Measurements from ENCODE around the gene SIX5. TPM values are rescaled to one million over a fixed set of nuclear protein-coding genes. Genes with fewer than 3 reads are reported as not detected.
"Not testable (repeated sequence)": the region's sequence is repeated elsewhere in the genome, so short reads cannot be mapped to it uniquely, and the experiment has no call there.

Gene SIX5
- total RNA-seq, 1 donor from 2014 or later = 11.7 TPM

GRCh38 chr19:45753548-45753947, 15.5 kb downstream of the SIX5 start:
- no peak for DNase-seq

- DNase-seq = no peak
Observed at GRCh38 chr19:45752639-45753038, 16.4 kb downstream of the SIX5 start.

GRCh38 chr19:45751483-45751882, 17.6 kb downstream of the SIX5 start:
- DNase-seq = not testable (repeated sequence)

- no peak for DNase-seq
Observed at GRCh38 chr19:45747513-45747912, 21.5 kb downstream of the SIX5 start.

- DNase-seq = no peak
Observed at GRCh38 chr19:45746866-45747265, 22.2 kb downstream of the SIX5 start.

GRCh38 chr19:45745606-45746005, 23.4 kb downstream of the SIX5 start:
- DNase-seq = no peak

- no peak for DNase-seq
Observed at GRCh38 chr19:45742969-45743368, 26.1 kb downstream of the SIX5 start.

GRCh38 chr19:45739498-45740439, 29.3 kb downstream of the SIX5 start:
- DNase-seq = no peak

- no peak for DNase-seq
Observed at GRCh38 chr19:45733160-45733810, 35.8 kb downstream of the SIX5 start, which contains the start of gene MEIOSIN. MEIOSIN (plus strand) TSS chr19:45733439; CDS start chr19:45735377, 1,938 bp downstream.

GRCh38 chr19:45730368-45731288, 38.4 kb downstream of the SIX5 start, which contains the start of gene FBXO46:
FBXO46 (minus strand) TSS chr19:45730896; CDS start chr19:45713495, 17,401 bp downstream.
- peak; percentile 98 for DNase-seq

- DNase-seq = peak; percentile 55
Observed at GRCh38 chr19:45729800-45730290, 39.2 kb downstream of the SIX5 start.

GRCh38 chr19:45728683-45729082, 40.4 kb downstream of the SIX5 start:
- DNase-seq = not testable (repeated sequence)

- DNase-seq = not testable (repeated sequence)
Observed at GRCh38 chr19:45720065-45720464, 49.0 kb downstream of the SIX5 start.

- DNase-seq = peak; percentile 20
Observed at GRCh38 chr19:45717983-45718650, 50.9 kb downstream of the SIX5 start.

GRCh38 chr19:45717131-45717982, 51.7 kb downstream of the SIX5 start:
- peak; percentile 100 for DNase-seq

- DNase-seq = peak; percentile 47
Observed at GRCh38 chr19:45716359-45717130, 52.5 kb downstream of the SIX5 start.

- no peak for DNase-seq
Observed at GRCh38 chr19:45715139-45715538, 53.9 kb downstream of the SIX5 start.

Data from dermis blood vessel endothelial cell (primary cell).